Calu3 (cell line): Measurements from ENCODE around the gene ATL2. TPM values are rescaled to one million over a fixed set of nuclear protein-coding genes. Genes with fewer than 3 reads are reported as not detected.

Source experiments
- BruUV-seq: library from RNA; stranded (reverse); fragments of 400-500 nt; replicated peaks from 2 replicates; lab custom pipeline; 2021; lab: Mats Ljungman, UMichigan
- CTCF ChIA-PET: fragments of 300-600 bp; sonication (Branson Sonifier 250); formaldehyde crosslinking; loops from one replicate; lab custom pipeline; 2022; ENCODE audit warnings: antibody characterized with exemption; lab: Charles Lee
- DNase-seq: peaks from one replicate; pipeline ENCODE4 v3.0.0; 2022
- H3K27ac Mint-ChIP-seq: one replicate; pipeline ENCODE4 v1.8.0; 2022; ENCODE audit warnings: mixed read lengths; ENCODE audit not compliant: unreplicated experiment
- H3K27me3 Mint-ChIP-seq: one replicate; pipeline ENCODE4 v1.8.0; 2022; ENCODE audit warnings: mixed read lengths; ENCODE audit not compliant: unreplicated experiment
- H3K36me3 Mint-ChIP-seq: one replicate; pipeline ENCODE4 v1.8.0; 2022; ENCODE audit warnings: mild to moderate bottlenecking, moderate library complexity, mixed read lengths; ENCODE audit not compliant: insufficient read depth, unreplicated experiment
- H3K4me1 Mint-ChIP-seq: one replicate; pipeline ENCODE4 v1.8.0; 2022; ENCODE audit warnings: mild to moderate bottlenecking, low read depth, mixed read lengths; ENCODE audit not compliant: unreplicated experiment
- H3K4me3 Mint-ChIP-seq: one replicate; pipeline ENCODE4 v1.8.0; 2022; ENCODE audit warnings: mild to moderate bottlenecking, low read depth, moderate library complexity, mixed read lengths; ENCODE audit not compliant: unreplicated experiment
- H3K9me3 Mint-ChIP-seq: one replicate; pipeline ENCODE4 v1.8.0; 2022; ENCODE audit warnings: low read depth, mixed read lengths; ENCODE audit not compliant: unreplicated experiment
- intact Hi-C: fragments of 100-400 bp; cut with micrococcal nuclease; formaldehyde crosslinking; loops from one replicate; pipeline ENCODE4 v1.10.0; 2022; ENCODE audit not compliant: unreplicated experiment
- total RNA-seq: library from RNA; stranded (reverse); gene quantifications from 2 replicates; pipeline ENCODE4 v1.2.3, GENCODE V29; 2022
- TF ChIP-seq, protein P1 (sequence below): fragments of 200-600 bp; IDR thresholded peaks from one replicate; pipeline ENCODE4 v1.8.0; 2022; ENCODE audit warnings: antibody characterized with exemption; ENCODE audit not compliant: unreplicated experiment

Gene ATL2
- total RNA-seq, 1 experiment from 2014 or later, result 118 TPM

GRCh38 chr2:38256610-38257009 lies 120.5 kb downstream of the ATL2 start:
- BruUV-seq, result no TSS peak

GRCh38 chr2:38255211-38255610 lies 121.9 kb downstream of the ATL2 start:
- Mint-ChIP-seq H3K4me1 (no peaks in the 10 kb centered on the region), H3K36me3 (no peaks in the 10 kb centered on the region), H3K9me3 (no peaks in the 10 kb centered on the region), H3K27me3 (no peaks in the 10 kb centered on the region), H3K4me3 (no peak overlapping the region), H3K27ac (no peak overlapping the region)
- intact Hi-C loops, result no loop called here
- no peak for DNase-seq
- no TSS peak for BruUV-seq
- TF ChIP-seq, protein P1, sequence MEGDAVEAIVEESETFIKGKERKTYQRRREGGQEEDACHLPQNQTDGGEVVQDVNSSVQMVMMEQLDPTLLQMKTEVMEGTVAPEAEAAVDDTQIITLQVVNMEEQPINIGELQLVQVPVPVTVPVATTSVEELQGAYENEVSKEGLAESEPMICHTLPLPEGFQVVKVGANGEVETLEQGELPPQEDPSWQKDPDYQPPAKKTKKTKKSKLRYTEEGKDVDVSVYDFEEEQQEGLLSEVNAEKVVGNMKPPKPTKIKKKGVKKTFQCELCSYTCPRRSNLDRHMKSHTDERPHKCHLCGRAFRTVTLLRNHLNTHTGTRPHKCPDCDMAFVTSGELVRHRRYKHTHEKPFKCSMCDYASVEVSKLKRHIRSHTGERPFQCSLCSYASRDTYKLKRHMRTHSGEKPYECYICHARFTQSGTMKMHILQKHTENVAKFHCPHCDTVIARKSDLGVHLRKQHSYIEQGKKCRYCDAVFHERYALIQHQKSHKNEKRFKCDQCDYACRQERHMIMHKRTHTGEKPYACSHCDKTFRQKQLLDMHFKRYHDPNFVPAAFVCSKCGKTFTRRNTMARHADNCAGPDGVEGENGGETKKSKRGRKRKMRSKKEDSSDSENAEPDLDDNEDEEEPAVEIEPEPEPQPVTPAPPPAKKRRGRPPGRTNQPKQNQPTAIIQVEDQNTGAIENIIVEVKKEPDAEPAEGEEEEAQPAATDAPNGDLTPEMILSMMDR, result no peak
- CTCF ChIA-PET, result no interaction called here

More at GRCh38 chr2:38256610-38257009, 120.5 kb downstream of the ATL2 start:
- no peaks in the 10 kb centered on the region for H3K4me1 Mint-ChIP-seq
- H3K27ac Mint-ChIP-seq, result no peak overlapping the region
- no peak overlapping the region for H3K4me3 Mint-ChIP-seq
- no peak for DNase-seq
- no peaks in the 10 kb centered on the region for H3K27me3 Mint-ChIP-seq
- CTCF ChIA-PET, result no interaction called here
- intact Hi-C loops, result no loop called here
- TF ChIP-seq, protein P1, result no peak
- H3K9me3 Mint-ChIP-seq, result no peaks in the 10 kb centered on the region
- H3K36me3 Mint-ChIP-seq, result no peaks in the 10 kb centered on the region

DNA sequence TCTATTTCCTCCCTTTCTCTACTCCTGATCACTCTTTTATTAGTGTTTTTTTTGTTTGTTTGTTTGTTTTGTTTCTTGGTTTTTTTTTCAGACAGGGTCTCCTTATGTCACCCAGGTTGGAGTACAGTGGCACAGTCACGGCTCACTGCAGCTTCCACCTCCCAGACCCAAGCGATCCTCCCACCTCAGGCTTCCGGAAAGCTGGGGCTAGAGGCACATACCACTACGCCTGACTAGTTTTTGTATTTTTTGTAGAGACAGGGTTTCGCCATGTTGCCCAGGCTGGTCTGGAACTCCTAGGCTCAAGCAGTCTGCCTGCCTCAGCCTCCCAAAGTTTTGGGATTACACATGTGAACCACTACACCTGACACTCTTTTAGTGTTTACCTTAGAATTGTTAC lies 122.3 kb downstream of the ATL2 start:
- Mint-ChIP-seq H3K4me1 (no peaks in the 10 kb centered on the region), H3K9me3 (no peaks in the 10 kb centered on the region), H3K27me3 (no peaks in the 10 kb centered on the region), H3K4me3 (no peak overlapping the region), H3K36me3 (no peaks in the 10 kb centered on the region), H3K27ac (no peak overlapping the region)
- no peak for DNase-seq
- no TSS peak for BruUV-seq
- intact Hi-C loops, result no loop called here
- TF ChIP-seq, protein P1, result no peak
- CTCF ChIA-PET, result no interaction called here

DNA sequence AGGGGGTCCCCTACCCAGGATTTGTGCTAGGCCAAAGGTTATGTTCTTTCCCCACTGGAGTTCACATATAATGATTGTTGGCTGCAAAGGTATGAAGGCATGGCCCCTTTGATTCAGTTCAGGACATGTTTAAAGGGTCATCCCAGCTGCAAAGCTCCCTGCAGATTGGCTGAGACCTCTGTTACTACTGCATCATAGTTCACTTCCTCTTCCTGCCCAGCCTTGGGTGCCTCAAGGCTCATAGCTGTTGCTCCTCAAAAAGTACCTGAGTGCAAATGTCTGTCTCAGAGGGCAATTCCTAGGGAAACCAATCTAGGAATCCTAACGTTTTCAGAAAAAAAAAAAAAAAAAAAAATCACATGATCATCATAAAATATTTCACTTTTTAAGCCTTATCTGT lies 125.1 kb downstream of the ATL2 start:
- H3K4me3 Mint-ChIP-seq, result no peak overlapping the region
- no peaks in the 10 kb centered on the region for H3K36me3 Mint-ChIP-seq
- no peak overlapping the region for H3K27ac Mint-ChIP-seq
- no peaks in the 10 kb centered on the region for H3K9me3 Mint-ChIP-seq
- intact Hi-C loops, result no loop called here
- H3K4me1 Mint-ChIP-seq, result no peaks in the 10 kb centered on the region
- no peak for DNase-seq
- CTCF ChIA-PET, result interaction anchor here (0.6 kb wide), 1 partner anchor 223 kb away, joined by 5 read pairs; no protein-coding TSS in a partner anchor
- no TSS peak for BruUV-seq
- H3K27me3 Mint-ChIP-seq, result no peaks in the 10 kb centered on the region
- TF ChIP-seq, protein P1, result no peak
